Gastroesophageal sphincter (tissue), 4 donors: Measurements from ENCODE around the gene P2RY2. TPM values are rescaled to one million over a fixed set of nuclear protein-coding genes. Genes with fewer than 3 reads are reported as not detected.

ENCODE experiments used
- ATAC-seq: fragments of 150-250 bp; one replicate; pipeline ENCODE4 v1.9.1; 2016; ENCODE audit warnings: mild to moderate bottlenecking, moderate library complexity
- H3K27ac ChIP-seq, 4 donors: fragments of 200-600 bp; sonication (generic) in 3 of 4; 1 replicate in 3 of 4; 2 replicates in 1 of 4; pipeline ENCODE4 v1.5.1; 2016 to 2019
- H3K27me3 ChIP-seq: fragments of 200-600 bp; sonication (generic); one replicate; pipeline ENCODE4 v1.5.1; 2019
- H3K36me3 ChIP-seq, 2 donors: fragments of 200-600 bp; sonication (generic); one replicate each; pipeline ENCODE4 v1.5.1; 2019; ENCODE audit warnings: control low read depth in 1 of 2
- H3K4me1 ChIP-seq, 3 donors: fragments of 200-600 bp; sonication (generic); 1 replicate in 2 of 3; 2 replicates in 1 of 3; pipeline ENCODE4 v1.5.1; 2016 to 2019; ENCODE audit warnings: control low read depth in 2 of 3
- H3K4me3 ChIP-seq, 2 donors: fragments of 200-600 bp; sonication (generic); one replicate each; pipeline ENCODE4 v1.5.1; 2019; ENCODE audit warnings: mild to moderate bottlenecking in 1 of 2, moderate library complexity in 1 of 2
- H3K9me3 ChIP-seq, 3 donors: fragments of 200-600 bp; sonication (generic); one replicate each; pipeline ENCODE4 v1.5.1; 2017 to 2019; ENCODE audit warnings: control low read depth in 2 of 3
- CTCF ChIP-seq, 4 experiments: fragments of 200-600 bp in 2 of 4; fragments of 450-650 bp in 2 of 4; sonication (generic) in 1 of 4; IDR thresholded peaks; one replicate each; pipeline ENCODE4 v1.5.1; 2017 to 2019; ENCODE audit warnings: antibody characterized with exemption in 4 of 4, mild to moderate bottlenecking in 2 of 4, moderate library complexity in 2 of 4
- EP300 ChIP-seq: sonication (generic); formaldehyde crosslinking; IDR thresholded peaks from one replicate; pipeline ENCODE4 v1.6.1; 2017; ENCODE audit warnings: antibody characterized with exemption, mild to moderate bottlenecking
- POLR2A ChIP-seq, 2 donors: fragments of 450-650 bp; IDR thresholded peaks; one replicate each; pipeline ENCODE4 v1.6.1; 2017; ENCODE audit warnings: antibody characterized with exemption in 2 of 2, mild to moderate bottlenecking in 2 of 2, moderate library complexity in 1 of 2
- POLR2AphosphoS5 ChIP-seq: sonication (generic); formaldehyde crosslinking; IDR thresholded peaks from one replicate; pipeline ENCODE4 v1.6.1; 2017; ENCODE audit warnings: antibody characterized with exemption
- WGBS, 2 donors: methylation state at CpG; one replicate each; pipeline ENCODE4 v1.1.5; 2018; ENCODE audit warnings: low coverage in 1 of 2; 5-methylcytosine and 5-hydroxymethylcytosine counted together
- total RNA-seq, 4 donors: library from RNA; depleted of rRNA; stranded (reverse); fragments of >200 nt; gene quantifications; one replicate each; pipeline ENCODE4 v1.1.0, GENCODE V29; 2016

P2RY2 gene
- total RNA-seq, 4 donors from 2014 or later: 0.35 to 2.5 (median 0.89) TPM

- peak overlapping the region; percentile 21 to 59 for H3K4me3 ChIP-seq
- TF ChIP-seq POLR2AphosphoS5 (no peak), CTCF (IDR thresholded peaks at IDR 0.05) (no peak), POLR2A (IDR thresholded peaks at IDR 0.05) (no peak), EP300 (no peak)
- H3K27me3 ChIP-seq: peaks cover 19% of the 10 kb centered on the region
- no peaks in the 10 kb centered on the region for H3K36me3 ChIP-seq
- H3K9me3 ChIP-seq: no peaks in the 10 kb centered on the region
- WGBS, 2 donors: 100% methylated on average over 1 of the region's 14 CpGs; no CpG with 5 or more reads in 1 of the 2 donors
- H3K27ac ChIP-seq: peak overlapping the region in 1 of 4 donors; percentile 43
- peaks cover 0 to 21% (median 5%) of the 10 kb centered on the region in 3 donors for H3K4me1 ChIP-seq
- ATAC-seq: no peak
Observed at GRCh38 chr11:73217810-73218105, 323 bp upstream of the P2RY2 start.

GRCh38 chr11:73218830-73219215 lies 742 bp downstream of the P2RY2 start:
- H3K27me3 ChIP-seq: peaks cover 19% of the 10 kb centered on the region
- H3K27ac ChIP-seq: no peak overlapping the region
- H3K4me1 ChIP-seq: peaks cover 0 to 21% (median 5%) of the 10 kb centered on the region in 3 donors
- H3K36me3 ChIP-seq: no peaks in the 10 kb centered on the region
- no CpG with 5 or more reads among the region's 9 CpGs for WGBS, 2 donors
- no peak for ATAC-seq
- no peaks in the 10 kb centered on the region for H3K9me3 ChIP-seq
- TF ChIP-seq POLR2A (IDR thresholded peaks at IDR 0.05): no peak
- TF ChIP-seq EP300: no peak
- no peak for TF ChIP-seq CTCF (IDR thresholded peaks at IDR 0.05)
- no peak for TF ChIP-seq POLR2AphosphoS5
- H3K4me3 ChIP-seq: peak overlapping the region in 1 of 2 donors; percentile 59

DNA sequence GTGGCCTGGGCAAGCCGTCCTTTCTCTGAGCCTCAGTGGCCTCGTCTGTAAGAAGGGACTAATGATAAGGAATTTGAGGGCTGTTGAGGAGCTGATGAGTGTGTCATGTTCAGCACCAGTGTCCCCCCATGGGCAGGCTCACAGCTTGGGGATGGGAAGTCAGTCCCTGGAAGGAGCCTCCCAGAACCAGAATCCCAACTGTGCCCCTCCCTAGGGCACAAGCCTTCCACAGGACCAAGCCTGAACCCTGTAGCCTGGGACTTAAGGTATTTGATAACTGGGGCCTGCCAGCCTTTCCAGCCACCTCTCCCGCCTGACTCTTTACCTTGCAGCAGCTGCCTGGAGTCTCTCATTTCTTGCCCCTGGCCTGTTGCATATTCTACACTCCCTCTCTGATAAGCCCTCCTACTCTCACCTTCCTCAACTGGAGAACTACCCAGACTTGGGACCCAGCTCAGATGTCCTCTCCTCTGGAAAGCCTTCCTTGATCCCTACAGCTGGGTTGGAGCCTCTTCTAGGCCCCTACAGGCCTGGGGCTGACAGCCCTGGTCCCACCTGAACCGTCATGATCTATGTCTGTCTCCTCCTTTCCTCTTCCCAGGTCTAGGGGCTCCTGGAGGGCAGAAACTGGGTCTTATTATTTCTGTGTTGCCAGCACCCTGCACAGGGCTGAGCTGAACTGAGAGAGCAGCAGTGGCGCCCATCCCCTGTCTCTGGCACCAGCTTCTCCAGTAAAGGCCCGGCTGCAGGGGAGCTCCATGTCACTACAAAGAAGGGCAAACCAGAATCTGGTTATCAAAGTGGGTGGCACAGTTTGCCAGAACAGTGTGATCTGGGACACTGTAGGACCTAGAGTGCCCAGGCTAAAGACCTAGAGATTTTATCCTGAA lies 1.6 kb downstream of the P2RY2 start:
- Histone ChIP-seq H3K4me1 (peaks cover 0 to 21% (median 5%) of the 10 kb centered on the region in 3 donors), H3K36me3 (no peaks in the 10 kb centered on the region), H3K27me3 (peaks cover 19% of the 10 kb centered on the region), H3K27ac (no peak overlapping the region), H3K9me3 (no peaks in the 10 kb centered on the region), H3K4me3 (no peak overlapping the region)
- no peak for ATAC-seq
- 88 to 100% methylated on average over 1 to 5 of the region's 6 CpGs for WGBS, 2 donors
- TF ChIP-seq POLR2AphosphoS5 (no peak), EP300 (no peak), POLR2A (IDR thresholded peaks at IDR 0.05) (no peak)

GRCh38 chr11:73221451-73221850 lies 3.4 kb downstream of the P2RY2 start:
- peaks cover 19% of the 10 kb centered on the region for H3K27me3 ChIP-seq
- no peaks in the 10 kb centered on the region for H3K9me3 ChIP-seq
- no peak overlapping the region for H3K4me3 ChIP-seq
- 94% methylated on average over 3 of the region's 4 CpGs; no CpG with 5 or more reads in 1 of the 2 donors for WGBS, 2 donors
- H3K36me3 ChIP-seq: no peaks in the 10 kb centered on the region
- no peak for TF ChIP-seq EP300
- no peak for TF ChIP-seq CTCF (IDR thresholded peaks at IDR 0.05)
- no peak for TF ChIP-seq POLR2AphosphoS5
- no peak for TF ChIP-seq POLR2A (IDR thresholded peaks at IDR 0.05)
- H3K4me1 ChIP-seq: peaks cover 0 to 21% (median 5%) of the 10 kb centered on the region in 3 donors
- H3K27ac ChIP-seq: no peak overlapping the region
- ATAC-seq: no peak

DNA sequence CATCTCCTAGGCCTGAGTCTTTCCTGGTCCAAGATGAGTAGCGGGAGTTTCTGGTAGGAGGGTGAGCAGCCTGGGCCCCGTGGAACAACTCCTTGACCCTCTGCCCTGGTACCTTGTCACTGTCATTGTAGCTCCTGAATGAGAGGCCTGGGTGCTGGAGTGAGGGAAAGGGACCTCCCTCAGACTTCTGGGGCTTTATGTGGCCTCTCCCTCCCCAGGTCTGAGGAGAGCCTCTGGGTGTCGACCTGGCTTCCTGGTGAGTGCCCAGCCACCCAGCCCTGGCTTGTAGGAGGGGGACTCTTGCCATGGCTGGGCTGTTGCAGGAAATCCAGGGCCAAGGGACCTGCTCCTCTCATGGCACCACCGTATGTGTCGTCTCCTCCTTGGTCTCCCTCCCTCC lies 3.9 kb downstream of the P2RY2 start:
- peaks cover 19% of the 10 kb centered on the region for H3K27me3 ChIP-seq
- peaks cover 0 to 21% (median 5%) of the 10 kb centered on the region in 3 donors for H3K4me1 ChIP-seq
- H3K4me3 ChIP-seq: no peak overlapping the region
- H3K9me3 ChIP-seq: no peaks in the 10 kb centered on the region
- no peaks in the 10 kb centered on the region for H3K36me3 ChIP-seq
- H3K27ac ChIP-seq: no peak overlapping the region
- TF ChIP-seq POLR2A (IDR thresholded peaks at IDR 0.05) (no peak), CTCF (IDR thresholded peaks at IDR 0.05) (no peak), EP300 (no peak), POLR2AphosphoS5 (no peak)
- no peak for ATAC-seq
- 93% methylated on average over 4 of the region's 5 CpGs; no CpG with 5 or more reads in 1 of the 2 donors for WGBS, 2 donors
